ENCODE measurements around the gene CYP26C1.

CYP26C1 gene

GRCh38 chr10:93081834-93082233 lies 21.2 kb downstream of the CYP26C1 start:
- H3F3A ChIP-seq (ENCODE audit: low read depth): no peaks in the 10 kb centered on the region
- no peak overlapping the region for H3K4me2 ChIP-seq (ENCODE audit: low read depth, low read length, poor library complexity, severe bottlenecking)
- no peaks in the 10 kb centered on the region for H3K4me1 ChIP-seq (ENCODE audit: insufficient read depth, low read length, poor library complexity, severe bottlenecking)
- H3K9me2 ChIP-seq (replicated peaks; ENCODE audit: low read depth, low read length): no peaks in the 10 kb centered on the region
- H3K27me3 ChIP-seq (ENCODE audit: insufficient read depth, low read length, poor library complexity, severe bottlenecking): no peaks in the 10 kb centered on the region
- no peaks in the 10 kb centered on the region for H4K20me1 ChIP-seq (ENCODE audit: insufficient read depth, low read length, poor library complexity, severe bottlenecking)
- no peak overlapping the region for H2AFZ ChIP-seq (ENCODE audit: low read length)
- no peak overlapping the region for H3K4me3 ChIP-seq (ENCODE audit: low read length, poor library complexity, severe bottlenecking)
- no peak overlapping the region for H3K9ac ChIP-seq (ENCODE audit: low read depth, low read length, poor library complexity, severe bottlenecking)
- H3K36me3 ChIP-seq (ENCODE audit: insufficient read depth, low read length): no peaks in the 10 kb centered on the region
- H3K79me2 ChIP-seq (ENCODE audit: insufficient read depth, low read length): no peaks in the 10 kb centered on the region
- no peak for TF ChIP-seq EZH2phosphoT487 (IDR thresholded peaks at IDR 0.05; ENCODE audit: borderline replicate concordance)
- TF ChIP-seq, protein P1, sequence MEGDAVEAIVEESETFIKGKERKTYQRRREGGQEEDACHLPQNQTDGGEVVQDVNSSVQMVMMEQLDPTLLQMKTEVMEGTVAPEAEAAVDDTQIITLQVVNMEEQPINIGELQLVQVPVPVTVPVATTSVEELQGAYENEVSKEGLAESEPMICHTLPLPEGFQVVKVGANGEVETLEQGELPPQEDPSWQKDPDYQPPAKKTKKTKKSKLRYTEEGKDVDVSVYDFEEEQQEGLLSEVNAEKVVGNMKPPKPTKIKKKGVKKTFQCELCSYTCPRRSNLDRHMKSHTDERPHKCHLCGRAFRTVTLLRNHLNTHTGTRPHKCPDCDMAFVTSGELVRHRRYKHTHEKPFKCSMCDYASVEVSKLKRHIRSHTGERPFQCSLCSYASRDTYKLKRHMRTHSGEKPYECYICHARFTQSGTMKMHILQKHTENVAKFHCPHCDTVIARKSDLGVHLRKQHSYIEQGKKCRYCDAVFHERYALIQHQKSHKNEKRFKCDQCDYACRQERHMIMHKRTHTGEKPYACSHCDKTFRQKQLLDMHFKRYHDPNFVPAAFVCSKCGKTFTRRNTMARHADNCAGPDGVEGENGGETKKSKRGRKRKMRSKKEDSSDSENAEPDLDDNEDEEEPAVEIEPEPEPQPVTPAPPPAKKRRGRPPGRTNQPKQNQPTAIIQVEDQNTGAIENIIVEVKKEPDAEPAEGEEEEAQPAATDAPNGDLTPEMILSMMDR (conservative IDR thresholded peaks at IDR 0.05; ENCODE audit: low read length): no peak
- H3K9me3 ChIP-seq (ENCODE audit: insufficient read depth, low read depth, low read length): no peaks in the 10 kb centered on the region

GRCh38 chr10:93083743-93084539 lies 23.3 kb downstream of the CYP26C1 start:
- H3K9me2 ChIP-seq (replicated peaks; ENCODE audit: low read depth, low read length): no peaks in the 10 kb centered on the region
- H3K4me2 ChIP-seq (ENCODE audit: low read depth, low read length, poor library complexity, severe bottlenecking): no peak overlapping the region
- H3K9me3 ChIP-seq (ENCODE audit: insufficient read depth, low read depth, low read length): no peaks in the 10 kb centered on the region
- H4K20me1 ChIP-seq (ENCODE audit: insufficient read depth, low read length, poor library complexity, severe bottlenecking): no peaks in the 10 kb centered on the region
- no peaks in the 10 kb centered on the region for H3K79me2 ChIP-seq (ENCODE audit: insufficient read depth, low read length)
- no peak overlapping the region for H2AFZ ChIP-seq (ENCODE audit: low read length)
- no peak for TF ChIP-seq EZH2phosphoT487 (IDR thresholded peaks at IDR 0.05; ENCODE audit: borderline replicate concordance)
- TF ChIP-seq, protein P1 (conservative IDR thresholded peaks at IDR 0.05; ENCODE audit: low read length): no peak
- H3F3A ChIP-seq (ENCODE audit: low read depth): no peaks in the 10 kb centered on the region
- H3K36me3 ChIP-seq (ENCODE audit: insufficient read depth, low read length): no peaks in the 10 kb centered on the region
- H3K4me3 ChIP-seq (ENCODE audit: low read length, poor library complexity, severe bottlenecking): no peak overlapping the region
- H3K27me3 ChIP-seq (ENCODE audit: insufficient read depth, low read length, poor library complexity, severe bottlenecking): no peaks in the 10 kb centered on the region
- H3K9ac ChIP-seq (ENCODE audit: low read depth, low read length, poor library complexity, severe bottlenecking): no peak overlapping the region
- H3K4me1 ChIP-seq (ENCODE audit: insufficient read depth, low read length, poor library complexity, severe bottlenecking): no peaks in the 10 kb centered on the region

DNA sequence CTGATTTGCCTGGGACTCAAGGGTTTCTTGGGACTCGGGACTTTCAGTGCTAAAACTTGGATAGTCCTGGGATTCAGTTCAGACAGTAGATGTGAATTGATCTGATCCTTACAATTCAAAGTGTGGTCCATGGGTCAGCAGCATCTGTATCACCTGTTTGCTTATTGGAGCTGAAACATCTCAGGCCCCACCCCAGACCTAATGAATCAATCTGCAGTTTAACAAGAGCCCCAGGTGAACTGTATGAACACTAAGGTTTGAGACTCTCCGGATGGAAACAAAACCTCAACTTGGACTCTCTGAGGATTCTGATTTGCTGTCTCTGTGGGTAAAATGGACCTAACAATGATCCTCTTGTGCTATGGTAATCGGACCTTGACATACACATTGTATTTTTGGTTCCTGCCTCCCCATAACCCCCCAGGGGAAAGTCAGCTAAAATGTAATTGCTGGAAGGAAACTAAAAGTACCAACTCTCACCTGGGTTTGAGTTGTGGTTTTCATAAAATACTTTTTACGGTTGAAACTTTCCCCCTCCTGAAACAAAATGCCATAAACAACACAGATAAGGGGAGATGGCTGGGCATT lies 24.8 kb downstream of the CYP26C1 start:
- Histone ChIP-seq H3K4me2 (ENCODE audit: low read depth, low read length, poor library complexity, severe bottlenecking) (no peak overlapping the region), H3K79me2 (ENCODE audit: insufficient read depth, low read length) (no peaks in the 10 kb centered on the region), H3K9ac (ENCODE audit: low read depth, low read length, poor library complexity, severe bottlenecking) (no peak overlapping the region), H3K9me3 (ENCODE audit: insufficient read depth, low read depth, low read length) (no peaks in the 10 kb centered on the region), H4K20me1 (ENCODE audit: insufficient read depth, low read length, poor library complexity, severe bottlenecking) (no peaks in the 10 kb centered on the region), H3K4me3 (ENCODE audit: low read length, poor library complexity, severe bottlenecking) (no peak overlapping the region), H3K27me3 (ENCODE audit: insufficient read depth, low read length, poor library complexity, severe bottlenecking) (no peaks in the 10 kb centered on the region), H2AFZ (ENCODE audit: low read length) (no peak overlapping the region), H3F3A (ENCODE audit: low read depth) (no peaks in the 10 kb centered on the region), H3K36me3 (ENCODE audit: insufficient read depth, low read length) (no peaks in the 10 kb centered on the region), H3K9me2 (replicated peaks; ENCODE audit: low read depth, low read length) (no peaks in the 10 kb centered on the region), H3K4me1 (ENCODE audit: insufficient read depth, low read length, poor library complexity, severe bottlenecking) (no peaks in the 10 kb centered on the region)
- TF ChIP-seq, protein P1 (conservative IDR thresholded peaks at IDR 0.05; ENCODE audit: low read length): no peak
- no peak for TF ChIP-seq EZH2phosphoT487 (IDR thresholded peaks at IDR 0.05; ENCODE audit: borderline replicate concordance)

All from Loucy (cell line).